Measurements from ENCODE around the gene RAMP3. TPM values are rescaled to one million over a fixed set of nuclear protein-coding genes. Genes with fewer than 3 reads are reported as not detected.
"Not testable (repeated sequence)": the region's sequence is repeated elsewhere in the genome, so short reads cannot be mapped to it uniquely, and the experiment has no call there.

The RAMP3 gene
- total RNA-seq, 2 experiments from 2014 or later, result not detected

DNA sequence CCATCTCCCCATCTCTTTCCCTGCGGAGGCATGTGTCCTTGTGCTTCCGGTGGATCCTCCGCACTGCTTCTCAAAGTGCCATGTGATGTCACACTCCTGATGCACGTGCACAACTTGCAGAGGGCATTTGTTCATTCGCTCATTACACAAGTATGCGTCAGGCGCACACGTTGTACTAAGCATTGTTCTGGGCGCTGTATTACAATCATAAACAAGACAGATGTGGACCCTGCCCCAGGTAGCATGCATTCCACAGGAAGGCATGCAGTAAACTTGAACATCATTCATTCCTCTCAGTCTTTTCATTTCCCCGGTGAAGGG, 9.0 kb upstream of the RAMP3 start:
- Mint-ChIP-seq H3K9me3 (ENCODE audit: insufficient read depth) (no peaks in the 10 kb centered on the region), H3K4me3 (no peak overlapping the region), H3K4me1 (ENCODE audit: low read depth) (no peaks in the 10 kb centered on the region), H3K36me3 (ENCODE audit: low read depth) (no peaks in the 10 kb centered on the region), H3K27ac (no peak overlapping the region), H3K27me3 (ENCODE audit: low read depth) (peaks cover 10% of the 10 kb centered on the region)
- ChIA-PET POLR2A (no interaction called here), CTCF (interaction anchor here (1.2 to 1.6 kb wide), 2 partner anchors 12 to 13 kb away, joined by 3 to 7 read pairs; no protein-coding TSS in a partner anchor)
- DNase-seq, result no peak
- no peak for ATAC-seq

DNA sequence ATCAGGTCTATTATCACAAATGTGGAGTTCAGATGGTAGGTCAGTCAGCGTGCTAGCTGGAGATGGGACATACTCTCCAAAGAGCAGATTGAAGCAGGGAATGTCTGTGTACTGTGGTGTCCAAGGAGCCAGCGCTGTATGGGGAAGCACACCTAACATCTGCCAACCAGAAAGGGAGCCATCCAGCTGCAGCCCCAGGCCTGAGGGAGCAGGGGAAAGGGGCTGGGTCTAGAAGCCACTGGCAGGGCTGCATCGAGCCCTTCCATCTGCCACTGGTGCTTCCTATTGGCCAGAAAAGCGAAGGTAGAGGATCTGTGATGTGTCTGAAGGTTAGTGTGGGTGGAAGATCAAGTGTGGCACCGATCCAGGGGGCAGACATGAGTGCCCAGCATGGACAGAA, 8.0 kb upstream of the RAMP3 start:
- DNase-seq (no peak), ATAC-seq (no peak)
- H3K27me3 Mint-ChIP-seq (ENCODE audit: low read depth), result peaks cover 2% of the 10 kb centered on the region
- H3K4me3 Mint-ChIP-seq, result no peak overlapping the region
- no peak overlapping the region for H3K27ac Mint-ChIP-seq
- H3K36me3 Mint-ChIP-seq (ENCODE audit: low read depth), result no peaks in the 10 kb centered on the region
- POLR2A ChIA-PET, result no interaction called here
- no peaks in the 10 kb centered on the region for H3K4me1 Mint-ChIP-seq (ENCODE audit: low read depth)
- CTCF ChIA-PET, result interaction anchor here (1.2 kb wide), 1 partner anchor 13 kb away, joined by 3 read pairs; no protein-coding TSS in a partner anchor
- H3K9me3 Mint-ChIP-seq (ENCODE audit: insufficient read depth), result no peaks in the 10 kb centered on the region

DNA sequence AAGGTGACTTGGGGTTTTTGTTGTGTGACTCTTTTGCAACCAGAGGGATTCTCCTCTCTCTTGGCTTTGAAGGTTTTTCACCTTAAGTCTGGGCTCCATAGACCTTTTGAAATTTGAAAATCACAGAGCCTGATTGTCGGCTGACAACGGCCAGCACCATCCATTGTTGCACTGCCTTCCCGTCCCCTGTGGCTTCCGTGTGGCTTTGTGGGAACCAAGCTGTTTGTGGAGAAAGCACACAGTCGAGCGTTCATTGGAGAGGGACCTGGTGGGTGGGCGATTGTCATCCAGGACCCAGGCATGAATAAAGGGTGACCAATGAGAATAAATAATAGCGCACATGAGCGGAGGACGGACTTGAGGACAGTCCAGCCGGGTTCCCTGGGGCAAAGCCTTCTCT, 7.4 kb upstream of the RAMP3 start:
- ChIA-PET POLR2A (no interaction called here), CTCF (no interaction called here)
- ATAC-seq (no peak), DNase-seq (no peak)
- H3K27ac Mint-ChIP-seq, result no peak overlapping the region
- peaks cover 2% of the 10 kb centered on the region for H3K27me3 Mint-ChIP-seq (ENCODE audit: low read depth)
- no peaks in the 10 kb centered on the region for H3K9me3 Mint-ChIP-seq (ENCODE audit: insufficient read depth)
- no peaks in the 10 kb centered on the region for H3K4me1 Mint-ChIP-seq (ENCODE audit: low read depth)
- no peak overlapping the region for H3K4me3 Mint-ChIP-seq
- H3K36me3 Mint-ChIP-seq (ENCODE audit: low read depth), result no peaks in the 10 kb centered on the region

DNA sequence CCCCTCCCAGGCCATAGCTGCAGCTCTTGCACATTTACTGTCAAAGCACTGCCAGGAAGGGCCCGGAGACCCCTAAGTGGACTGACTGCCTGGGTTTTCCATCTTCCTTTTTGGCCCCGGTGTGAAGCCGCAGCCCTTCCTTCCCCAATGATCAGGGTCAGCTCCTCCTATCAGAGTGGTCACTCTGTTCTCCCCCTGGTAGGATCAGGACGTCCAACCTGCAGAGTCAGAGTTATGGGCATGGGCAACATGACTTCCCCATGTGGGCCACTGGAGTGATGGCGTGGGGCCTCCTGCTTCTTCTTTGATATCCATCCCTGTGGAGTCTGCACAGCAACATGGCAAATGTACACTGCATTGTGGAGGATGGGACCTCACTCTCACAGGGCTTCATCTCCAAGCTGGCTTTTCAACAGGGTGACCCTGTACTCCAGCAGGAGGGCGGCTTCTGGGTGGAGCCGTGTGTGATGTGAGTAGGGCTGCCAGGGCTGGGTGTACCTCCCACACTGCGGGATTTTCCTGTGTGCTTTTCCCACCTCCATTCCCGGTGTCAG, 6.4 kb upstream of the RAMP3 start:
- CTCF ChIA-PET, result interaction anchor here (2.1 kb wide), 1 partner anchor 109 kb away, joined by 13 read pairs; no protein-coding TSS in a partner anchor

DNA sequence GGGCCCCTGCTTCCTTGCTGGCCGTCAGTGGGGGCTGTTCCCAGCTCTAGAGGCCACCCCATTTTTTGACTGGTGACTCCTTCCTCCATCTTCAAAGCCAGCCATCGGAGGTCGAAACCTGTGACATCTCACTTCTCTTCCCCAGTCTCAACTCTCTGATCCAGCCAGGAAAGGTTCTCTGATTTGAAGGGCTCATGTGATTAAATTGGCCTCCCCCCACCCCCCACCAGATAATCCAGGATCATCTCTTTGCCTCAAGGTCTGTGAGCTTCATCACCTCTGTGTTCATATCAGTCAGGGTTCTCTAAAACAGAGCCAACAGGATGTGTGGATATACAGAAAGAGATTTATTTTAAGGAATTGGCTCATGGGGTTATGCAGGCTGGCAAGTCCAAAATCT, 5.6 kb upstream of the RAMP3 start:
- CTCF ChIA-PET, result interaction anchor here (2.1 kb wide), 1 partner anchor 108 kb away, joined by 13 read pairs; no protein-coding TSS in a partner anchor
- POLR2A ChIA-PET, result no interaction called here
- no peak for DNase-seq
- Mint-ChIP-seq H3K4me1 (ENCODE audit: low read depth) (no peaks in the 10 kb centered on the region), H3K27me3 (ENCODE audit: low read depth) (peaks cover 6% of the 10 kb centered on the region), H3K27ac (no peak overlapping the region), H3K9me3 (ENCODE audit: insufficient read depth) (no peaks in the 10 kb centered on the region), H3K36me3 (ENCODE audit: low read depth) (no peaks in the 10 kb centered on the region), H3K4me3 (no peak overlapping the region)
- no peak for ATAC-seq

More for the DNA sequence above, 6.4 kb upstream of the RAMP3 start:
- DNase-seq (no peak), ATAC-seq (no peak)
- no peak overlapping the region for H3K4me3 Mint-ChIP-seq
- peaks cover 2% of the 10 kb centered on the region for H3K27me3 Mint-ChIP-seq (ENCODE audit: low read depth)
- H3K27ac Mint-ChIP-seq, result no peak overlapping the region
- H3K4me1 Mint-ChIP-seq (ENCODE audit: low read depth), result no peaks in the 10 kb centered on the region
- no peaks in the 10 kb centered on the region for H3K9me3 Mint-ChIP-seq (ENCODE audit: insufficient read depth)
- H3K36me3 Mint-ChIP-seq (ENCODE audit: low read depth), result no peaks in the 10 kb centered on the region
- POLR2A ChIA-PET, result no interaction called here

DNA sequence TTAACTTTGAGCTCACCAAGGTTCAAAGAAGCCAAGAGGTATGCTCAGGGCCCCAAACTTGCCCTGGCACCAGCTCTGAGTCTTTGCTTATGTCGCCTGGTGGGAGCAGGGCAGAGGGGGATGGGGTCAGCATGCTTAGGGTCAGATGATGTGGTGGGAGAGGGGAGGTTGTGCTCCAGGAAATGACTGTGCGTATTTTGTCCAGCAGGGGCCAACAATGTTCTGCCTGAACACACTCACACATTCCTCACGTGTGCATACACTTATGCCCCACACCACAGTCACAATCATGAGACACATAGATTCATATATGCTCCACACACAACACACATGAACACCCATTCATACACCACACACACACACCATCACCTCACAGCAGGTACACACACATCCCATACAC, 4.4 kb upstream of the RAMP3 start:
- ATAC-seq, result no peak
- POLR2A ChIA-PET, result interaction anchor here (0.5 to 0.6 kb wide), 2 partner anchors 297 to 564 kb away, joined by 3 read pairs; no protein-coding TSS in a partner anchor
- DNase-seq, result no peak
- no peaks in the 10 kb centered on the region for H3K4me1 Mint-ChIP-seq (ENCODE audit: low read depth)
- no peaks in the 10 kb centered on the region for H3K9me3 Mint-ChIP-seq (ENCODE audit: insufficient read depth)
- H3K27me3 Mint-ChIP-seq (ENCODE audit: low read depth), result peaks cover 12% of the 10 kb centered on the region
- H3K27ac Mint-ChIP-seq, result no peak overlapping the region
- CTCF ChIA-PET, result interaction anchor here (1.1 to 2.1 kb wide), 2 partner anchors 103 to 107 kb away, joined by 4 to 13 read pairs; no protein-coding TSS in a partner anchor
- no peak overlapping the region for H3K4me3 Mint-ChIP-seq
- no peaks in the 10 kb centered on the region for H3K36me3 Mint-ChIP-seq (ENCODE audit: low read depth)

DNA sequence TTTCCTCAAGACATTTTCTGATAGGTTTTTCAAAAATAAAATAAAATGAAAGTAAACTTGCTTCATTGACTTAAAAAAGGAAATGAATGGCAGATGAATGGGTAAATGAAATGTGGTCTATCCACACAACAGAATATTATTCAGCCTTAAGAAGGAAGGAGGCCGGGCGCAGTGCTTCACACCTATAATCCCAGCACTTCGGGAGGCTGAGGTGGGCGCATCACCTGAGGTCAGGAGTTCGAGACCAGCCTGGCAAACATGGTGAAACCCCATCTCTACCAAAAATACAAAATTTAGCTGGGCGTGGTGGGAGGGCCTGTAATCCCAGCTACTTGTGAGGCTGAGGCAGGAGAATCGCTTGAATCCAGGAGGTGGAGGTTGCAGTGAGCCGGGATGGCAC, 3.7 kb upstream of the RAMP3 start:
- H3K27me3 Mint-ChIP-seq (ENCODE audit: low read depth), result peaks cover 18% of the 10 kb centered on the region
- H3K27ac Mint-ChIP-seq; H3K9me3 Mint-ChIP-seq (ENCODE audit: insufficient read depth); H3K36me3 Mint-ChIP-seq (ENCODE audit: low read depth); ATAC-seq; POLR2A ChIA-PET; H3K4me1 Mint-ChIP-seq (ENCODE audit: low read depth); H3K4me3 Mint-ChIP-seq; DNase-seq: not testable (repeated sequence)
- CTCF ChIA-PET, result interaction anchor here (0.8 to 6.2 kb wide), 6 partner anchors 9 to 700 kb away, joined by 3 to 43 read pairs (median 4); no protein-coding TSS in a partner anchor

DNA sequence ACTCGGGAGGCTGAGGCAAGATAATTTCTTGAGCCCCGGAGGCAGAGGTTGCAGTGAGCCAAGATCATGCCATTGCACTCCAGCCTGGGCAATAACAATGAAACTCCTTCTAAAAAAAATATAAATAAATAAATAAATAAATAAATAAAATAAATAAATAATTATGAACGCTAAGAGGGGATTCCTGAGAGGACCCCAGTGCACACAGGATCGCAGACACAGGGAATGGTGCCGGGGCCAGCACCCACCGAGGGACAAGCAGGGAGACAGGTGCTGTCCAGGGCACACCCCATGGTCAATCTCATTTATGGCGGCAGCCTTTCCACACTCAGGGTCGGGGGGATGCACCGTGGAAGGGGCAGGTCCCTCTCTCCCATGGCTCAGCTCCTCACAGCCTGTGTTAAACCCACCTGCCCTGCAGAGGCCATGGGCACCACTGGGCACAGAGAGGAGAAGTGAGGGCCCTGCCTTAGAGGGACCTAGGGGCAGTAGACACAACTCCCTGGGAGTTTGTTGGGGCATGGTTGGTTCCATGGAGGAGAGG, 2.2 kb upstream of the RAMP3 start:
- peaks cover 2% of the 10 kb centered on the region for H3K4me1 Mint-ChIP-seq (ENCODE audit: low read depth)
- H3K27ac Mint-ChIP-seq, result no peak overlapping the region
- ATAC-seq (no peak), DNase-seq (no peak)
- peaks cover 25% of the 10 kb centered on the region for H3K27me3 Mint-ChIP-seq (ENCODE audit: low read depth)
- no peaks in the 10 kb centered on the region for H3K9me3 Mint-ChIP-seq (ENCODE audit: insufficient read depth)
- H3K36me3 Mint-ChIP-seq (ENCODE audit: low read depth), result no peaks in the 10 kb centered on the region
- H3K4me3 Mint-ChIP-seq, result no peak overlapping the region
- CTCF ChIA-PET, result interaction anchor here (6.2 kb wide), 1 partner anchor 104 kb away, joined by 43 read pairs; no protein-coding TSS in a partner anchor
- POLR2A ChIA-PET, result no interaction called here

DNA sequence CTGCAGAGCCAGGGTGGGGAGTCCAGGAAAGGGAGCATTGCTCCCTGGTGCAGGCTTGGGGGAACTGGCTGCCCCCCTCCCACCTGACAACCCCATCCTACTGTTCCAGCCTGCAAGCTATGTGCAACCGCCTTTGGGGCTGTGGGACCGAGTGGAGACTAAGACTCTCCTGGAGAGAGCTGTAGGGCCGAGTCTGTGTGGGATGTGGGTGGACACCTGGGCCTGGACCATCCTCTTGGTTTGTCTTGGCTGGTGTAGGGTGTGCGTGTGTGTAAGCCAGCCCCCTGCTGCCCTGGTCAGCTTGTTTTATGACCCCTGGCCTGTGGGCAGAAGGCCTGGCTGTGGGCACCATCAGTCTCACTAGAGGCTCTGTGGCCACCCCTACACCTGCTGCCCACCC, 1.6 kb upstream of the RAMP3 start:
- Mint-ChIP-seq H3K27me3 (ENCODE audit: low read depth) (peaks cover 25% of the 10 kb centered on the region), H3K27ac (no peak overlapping the region), H3K4me1 (ENCODE audit: low read depth) (peaks cover 4% of the 10 kb centered on the region), H3K36me3 (ENCODE audit: low read depth) (no peaks in the 10 kb centered on the region), H3K4me3 (no peak overlapping the region), H3K9me3 (ENCODE audit: insufficient read depth) (no peaks in the 10 kb centered on the region)
- ChIA-PET CTCF (interaction anchor here (6.2 kb wide), 1 partner anchor 104 kb away, joined by 43 read pairs; no protein-coding TSS in a partner anchor), POLR2A (no interaction called here)
- no peak for DNase-seq
- ATAC-seq, result no peak

DNA sequence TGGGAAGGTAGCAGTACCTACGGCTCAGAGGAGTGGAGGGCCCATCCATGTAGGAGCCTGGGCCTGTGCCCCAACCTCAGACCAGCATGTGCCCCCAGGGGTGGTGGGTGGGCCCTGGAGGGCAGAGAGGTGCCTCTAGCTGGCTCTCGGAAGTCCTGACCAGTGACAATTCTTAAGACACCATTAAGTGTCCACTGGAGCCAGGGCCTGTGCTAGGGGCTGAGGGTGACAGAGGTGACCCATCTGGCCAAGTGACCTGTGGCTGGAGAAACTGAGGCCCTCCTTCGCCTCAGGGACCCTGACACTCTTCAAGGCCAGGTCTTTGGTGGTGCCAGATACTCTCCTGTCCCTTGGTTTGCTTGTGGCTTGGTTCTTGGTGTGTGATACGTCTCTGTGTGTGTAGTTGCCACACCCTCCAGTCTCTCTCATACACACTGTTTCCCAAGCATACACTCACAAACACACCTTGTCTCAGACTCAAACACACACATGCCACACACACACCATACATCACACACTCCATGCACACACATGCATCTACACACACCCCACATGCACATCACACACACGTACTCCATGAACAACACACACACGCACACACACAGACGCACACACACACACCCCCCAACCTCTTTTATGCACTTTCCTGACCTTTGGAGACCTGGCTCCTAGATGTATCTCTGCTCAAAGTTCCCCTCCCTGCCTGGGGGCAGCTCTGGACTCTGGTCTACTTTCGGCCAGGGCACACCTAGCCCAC, 897 bp upstream of the RAMP3 start:
- H3K4me1 Mint-ChIP-seq (ENCODE audit: low read depth), result peaks cover 9% of the 10 kb centered on the region
- H3K27me3 Mint-ChIP-seq (ENCODE audit: low read depth), result peaks cover 22% of the 10 kb centered on the region
- H3K36me3 Mint-ChIP-seq (ENCODE audit: low read depth), result no peaks in the 10 kb centered on the region
- POLR2A ChIA-PET, result no interaction called here
- DNase-seq (no peak), ATAC-seq (no peak)
- H3K27ac Mint-ChIP-seq, result no peak overlapping the region
- CTCF ChIA-PET, result interaction anchor here (6.2 kb wide), 1 partner anchor 103 kb away, joined by 43 read pairs; no protein-coding TSS in a partner anchor
- no peaks in the 10 kb centered on the region for H3K9me3 Mint-ChIP-seq (ENCODE audit: insufficient read depth)
- no peak overlapping the region for H3K4me3 Mint-ChIP-seq

DNA sequence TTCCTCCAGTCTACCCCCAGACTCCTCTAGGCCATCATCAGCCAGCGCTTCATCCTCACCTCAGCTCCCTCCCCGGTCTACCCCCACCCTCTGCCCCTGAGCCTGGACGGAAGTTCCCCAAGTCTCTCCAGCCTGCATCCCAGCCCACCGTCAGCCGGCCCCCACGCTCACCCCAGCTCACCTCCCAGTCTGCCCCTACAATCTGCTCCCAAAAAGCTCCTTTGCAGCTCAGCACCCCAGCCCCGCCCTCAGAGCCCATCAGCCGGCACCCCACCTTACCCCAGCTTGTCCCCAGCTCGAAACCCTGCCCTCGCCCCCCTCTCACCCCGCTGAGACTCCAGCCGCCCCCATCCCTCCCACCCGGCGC, 322 bp upstream of the RAMP3 start:
- POLR2A ChIA-PET, result no interaction called here
- Mint-ChIP-seq H3K4me3 (no peak overlapping the region), H3K27me3 (ENCODE audit: low read depth) (peaks cover 22% of the 10 kb centered on the region), H3K36me3 (ENCODE audit: low read depth) (no peaks in the 10 kb centered on the region), H3K4me1 (ENCODE audit: low read depth) (peaks cover 9% of the 10 kb centered on the region), H3K27ac (no peak overlapping the region), H3K9me3 (ENCODE audit: insufficient read depth) (no peaks in the 10 kb centered on the region)
- CTCF ChIA-PET, result interaction anchor here (6.2 kb wide), 1 partner anchor 103 kb away, joined by 43 read pairs; no protein-coding TSS in a partner anchor
- DNase-seq (no peak), ATAC-seq (no peak)

DNA sequence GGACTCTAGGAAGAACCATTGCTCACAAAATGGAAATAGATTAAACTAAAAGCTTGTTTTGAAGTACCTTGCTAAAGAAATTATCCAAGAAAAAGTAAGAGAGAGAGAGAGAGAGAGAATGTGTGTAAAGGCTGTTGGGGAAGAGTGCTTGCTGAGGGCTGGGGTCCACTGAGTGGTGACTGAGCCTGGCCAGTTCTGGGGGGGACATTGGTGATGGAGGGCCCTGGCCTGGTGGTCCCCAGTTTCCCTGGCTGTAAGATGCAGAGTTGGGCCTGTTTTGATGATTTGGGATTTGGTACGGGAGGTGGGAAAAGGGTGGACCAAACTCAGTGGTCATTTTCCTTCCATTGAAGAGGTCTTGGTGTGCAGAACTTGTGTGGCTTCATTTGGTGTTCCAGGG, 880 bp downstream of the RAMP3 start:
- H3K27me3 Mint-ChIP-seq (ENCODE audit: low read depth), result peaks cover 22% of the 10 kb centered on the region
- no peaks in the 10 kb centered on the region for H3K9me3 Mint-ChIP-seq (ENCODE audit: insufficient read depth)
- CTCF ChIA-PET, result interaction anchor here (1.0 to 6.2 kb wide), 3 partner anchors 10 to 115 kb away, joined by 3 to 43 read pairs (median 3); no protein-coding TSS in a partner anchor
- H3K4me1 Mint-ChIP-seq (ENCODE audit: low read depth), result peaks cover 9% of the 10 kb centered on the region
- DNase-seq, result no peak
- H3K4me3 Mint-ChIP-seq, result no peak overlapping the region
- no peak overlapping the region for H3K27ac Mint-ChIP-seq
- ATAC-seq, result no peak
- H3K36me3 Mint-ChIP-seq (ENCODE audit: low read depth), result no peaks in the 10 kb centered on the region
- POLR2A ChIA-PET, result interaction anchor here (0.8 kb wide), 1 partner anchor 11 kb away, joined by 3 read pairs; no protein-coding TSS in a partner anchor
